HG03066 (cell line): ENCODE results near the gene IFT88.
"Not testable (repeated sequence)": the region's sequence is repeated elsewhere in the genome, so short reads cannot be mapped to it uniquely, and the experiment has no call there.

ENCODE experiments used
- ATAC-seq: cut with Tn5 transposase; IDR thresholded peaks from one replicate; pipeline ENCODE4 v1.9.1; 2021; ENCODE audit warnings: low read depth; ENCODE audit not compliant: unreplicated experiment

Gene IFT88

GRCh38 chr13:20623000-20623399, 56.0 kb downstream of the IFT88 start:
- no peak for ATAC-seq

- no peak for ATAC-seq
Measured at GRCh38 chr13:20624213-20624612, 57.3 kb downstream of the IFT88 start.

GRCh38 chr13:20633802-20634201, 66.8 kb downstream of the IFT88 start:
- ATAC-seq: no peak

- no peak for ATAC-seq
Measured at GRCh38 chr13:20636079-20636478, 69.1 kb downstream of the IFT88 start.

- no peak for ATAC-seq
Measured at GRCh38 chr13:20637811-20638210, 70.9 kb downstream of the IFT88 start.

GRCh38 chr13:20647758-20648157, 80.8 kb downstream of the IFT88 start:
- no peak for ATAC-seq

GRCh38 chr13:20652946-20653345, 86.0 kb downstream of the IFT88 start:
- ATAC-seq: no peak

- no peak for ATAC-seq
Measured at GRCh38 chr13:20654156-20654555, 87.2 kb downstream of the IFT88 start.

- no peak for ATAC-seq
Measured at GRCh38 chr13:20658451-20659040, 91.6 kb downstream of the IFT88 start.

GRCh38 chr13:20664351-20664750, 97.4 kb downstream of the IFT88 start:
- ATAC-seq: no peak

- no peak for ATAC-seq
Measured at GRCh38 chr13:20666948-20667347, 100.0 kb downstream of the IFT88 start.

GRCh38 chr13:20667857-20668437, 101.0 kb downstream of the IFT88 start:
- no peak for ATAC-seq

GRCh38 chr13:20669162-20669561, 102.2 kb downstream of the IFT88 start:
- no peak for ATAC-seq

- no peak for ATAC-seq
Measured at GRCh38 chr13:20671789-20672188, 104.8 kb downstream of the IFT88 start.

- no peak for ATAC-seq
Measured at GRCh38 chr13:20672772-20673171, 105.8 kb downstream of the IFT88 start.

GRCh38 chr13:20673715-20674114, 106.8 kb downstream of the IFT88 start:
- no peak for ATAC-seq

GRCh38 chr13:20676213-20676612, 109.3 kb downstream of the IFT88 start:
- ATAC-seq: no peak

- ATAC-seq: not testable (repeated sequence)
Measured at GRCh38 chr13:20678606-20679005, 111.6 kb downstream of the IFT88 start.

GRCh38 chr13:20679879-20680278, 112.9 kb downstream of the IFT88 start:
- ATAC-seq: no peak

- no peak for ATAC-seq
Measured at GRCh38 chr13:20680416-20681080, 113.6 kb downstream of the IFT88 start.

GRCh38 chr13:20681481-20681880, 114.5 kb downstream of the IFT88 start:
- ATAC-seq: not testable (repeated sequence)

- ATAC-seq: no peak
Measured at GRCh38 chr13:20682061-20682460, 115.1 kb downstream of the IFT88 start.
